ENCODE results near the gene POU5F2. TPM values are rescaled to one million over a fixed set of nuclear protein-coding genes. Genes with fewer than 3 reads are reported as not detected.

Gene POU5F2
- total RNA-seq, 1 experiment from 2014 or later = 0.91 TPM

Other genes with a start within 250 kb of the POU5F2 start
- 11.3 and 12.4 TPM in 2 replicates for gene NR2F1-AS1, start 160.4 kb downstream of the POU5F2 start, total RNA-seq (2014; rRNA removed; shearing (Covaris generic))
- gene NR2F1, start 158.4 kb downstream of the POU5F2 start, total RNA-seq (2014; rRNA removed; shearing (Covaris generic)) = 18.2 and 18.7 TPM in 2 replicates